Retinal pigment epithelial cell (primary cell): ENCODE measurements around the gene ANAPC4.

ENCODE experiments used
- DNase-seq: peaks from one replicate; pipeline ENCODE4 v3.0.0-alpha.2; 2010; ENCODE audit warnings: low read depth
- H3K4me3 ChIP-seq: 2 replicates; pipeline ENCODE4 v1.5.1; 2011; ENCODE audit warnings: mild to moderate bottlenecking, low read length, control low read depth, moderate library complexity
- TF ChIP-seq, protein P1 (sequence below): conservative IDR thresholded peaks from 2 replicates; pipeline ENCODE4 v1.5.1; 2011; ENCODE audit warnings: low read depth, low read length, control low read depth, inconsistent platforms

Gene ANAPC4

GRCh38 chr4:25403699-25404098 is 26.6 kb downstream of the ANAPC4 start:
- DNase-seq: no peak
- H3K4me3 ChIP-seq: no peak overlapping the region
- TF ChIP-seq, protein P1, sequence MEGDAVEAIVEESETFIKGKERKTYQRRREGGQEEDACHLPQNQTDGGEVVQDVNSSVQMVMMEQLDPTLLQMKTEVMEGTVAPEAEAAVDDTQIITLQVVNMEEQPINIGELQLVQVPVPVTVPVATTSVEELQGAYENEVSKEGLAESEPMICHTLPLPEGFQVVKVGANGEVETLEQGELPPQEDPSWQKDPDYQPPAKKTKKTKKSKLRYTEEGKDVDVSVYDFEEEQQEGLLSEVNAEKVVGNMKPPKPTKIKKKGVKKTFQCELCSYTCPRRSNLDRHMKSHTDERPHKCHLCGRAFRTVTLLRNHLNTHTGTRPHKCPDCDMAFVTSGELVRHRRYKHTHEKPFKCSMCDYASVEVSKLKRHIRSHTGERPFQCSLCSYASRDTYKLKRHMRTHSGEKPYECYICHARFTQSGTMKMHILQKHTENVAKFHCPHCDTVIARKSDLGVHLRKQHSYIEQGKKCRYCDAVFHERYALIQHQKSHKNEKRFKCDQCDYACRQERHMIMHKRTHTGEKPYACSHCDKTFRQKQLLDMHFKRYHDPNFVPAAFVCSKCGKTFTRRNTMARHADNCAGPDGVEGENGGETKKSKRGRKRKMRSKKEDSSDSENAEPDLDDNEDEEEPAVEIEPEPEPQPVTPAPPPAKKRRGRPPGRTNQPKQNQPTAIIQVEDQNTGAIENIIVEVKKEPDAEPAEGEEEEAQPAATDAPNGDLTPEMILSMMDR: no peak

DNA sequence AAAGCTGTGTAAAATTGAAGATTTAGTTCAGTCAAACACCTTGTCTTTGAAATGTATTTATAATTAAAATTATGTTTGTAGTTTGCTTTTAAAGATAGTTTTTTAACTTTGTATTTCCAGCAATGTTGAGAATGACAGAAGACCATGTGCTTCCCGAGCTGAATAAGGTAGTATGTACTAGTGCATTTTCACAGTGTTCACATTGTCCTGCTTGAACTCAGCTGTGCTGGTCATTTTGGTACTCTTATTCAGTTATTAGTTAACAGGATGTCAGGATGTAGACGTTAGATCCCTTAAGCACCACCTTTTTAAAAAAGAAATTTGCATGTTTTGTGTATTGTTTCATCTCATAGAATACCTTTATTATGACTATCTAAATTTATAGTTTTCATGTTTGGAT is 28.4 kb downstream of the ANAPC4 start:
- TF ChIP-seq, protein P1: no peak

DNA sequence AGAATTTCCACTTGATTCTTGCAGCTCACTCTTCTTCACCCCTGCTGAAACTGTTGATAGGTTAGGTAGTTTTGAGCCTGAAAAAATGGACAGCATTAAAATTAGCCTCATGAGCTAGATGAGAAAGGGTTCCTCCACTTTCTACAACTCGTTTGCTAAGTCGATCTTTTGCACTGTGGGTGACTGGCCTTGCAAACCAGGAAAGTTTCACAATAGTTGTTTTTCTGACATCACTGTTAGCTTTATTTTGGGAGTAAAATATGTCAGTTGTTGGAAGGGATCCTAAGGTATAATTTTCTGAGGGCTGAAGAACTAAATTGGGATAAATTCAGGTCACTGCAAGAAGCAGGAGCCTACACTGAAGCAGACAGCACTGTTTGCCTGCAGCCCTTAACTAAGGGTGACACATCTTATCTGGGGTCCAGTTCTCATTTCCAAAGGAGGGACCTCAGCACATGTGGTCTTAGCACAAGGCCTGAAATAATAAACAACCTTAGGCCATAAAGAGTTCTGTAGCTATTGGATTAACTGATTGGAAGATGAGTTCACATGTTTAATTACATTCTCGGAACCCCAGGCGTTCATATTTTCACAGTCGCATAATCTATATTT is 29.1 kb downstream of the ANAPC4 start:
- DNase-seq: no peak
- H3K4me3 ChIP-seq: no peak overlapping the region
- TF ChIP-seq, protein P1: no peak

More for the DNA sequence above, 28.4 kb downstream of the ANAPC4 start:
- no peak for DNase-seq
- H3K4me3 ChIP-seq: no peak overlapping the region

GRCh38 chr4:25410820-25411529 is 33.9 kb downstream of the ANAPC4 start:
- DNase-seq: no peak
- no peak overlapping the region for H3K4me3 ChIP-seq
- TF ChIP-seq, protein P1: no peak

DNA sequence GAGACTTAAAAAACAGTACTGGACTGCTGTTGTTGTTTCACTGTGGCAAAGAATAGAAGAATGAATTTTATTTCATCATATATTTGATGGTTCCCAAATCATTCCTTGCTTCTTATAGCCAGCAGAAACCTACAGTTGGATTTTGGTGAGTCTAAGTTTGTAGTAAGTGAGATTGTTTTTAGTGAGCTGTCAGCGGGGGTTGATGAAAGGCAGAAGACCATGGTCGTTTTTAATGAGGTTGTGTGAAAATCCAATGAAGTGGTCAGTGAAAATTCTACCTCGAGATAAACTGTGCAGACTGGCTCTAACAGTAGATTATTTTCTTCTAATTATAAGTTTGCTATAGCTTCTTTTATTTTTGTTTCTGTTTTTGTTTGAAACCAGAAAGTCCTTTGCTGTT is 36.2 kb downstream of the ANAPC4 start:
- TF ChIP-seq, protein P1: no peak
- no peak for DNase-seq
- no peak overlapping the region for H3K4me3 ChIP-seq

- DNase-seq: no peak
- H3K4me3 ChIP-seq: no peak overlapping the region
- TF ChIP-seq, protein P1: no peak
Measured at GRCh38 chr4:25417014-25417413, 40.0 kb downstream of the ANAPC4 start.

DNA sequence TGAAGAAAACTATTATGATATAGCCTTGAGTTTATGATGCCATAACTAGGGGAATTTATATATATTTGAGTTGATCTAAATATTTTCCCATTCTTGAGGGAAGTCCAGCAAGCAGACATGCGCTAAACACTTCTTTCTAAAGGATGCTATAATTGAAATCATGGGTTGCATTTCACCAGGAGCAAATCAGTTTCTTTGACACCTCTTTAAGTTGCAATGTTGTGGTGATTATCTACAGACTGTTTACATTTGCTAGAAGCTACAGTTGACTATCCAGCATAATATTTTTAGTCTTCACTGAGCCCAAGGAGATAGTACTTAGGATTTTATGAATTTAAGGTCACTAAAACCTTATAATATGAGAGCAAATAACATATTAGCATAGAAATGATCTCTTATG is 43.9 kb downstream of the ANAPC4 start:
- no peak for DNase-seq
- H3K4me3 ChIP-seq: no peak overlapping the region
- TF ChIP-seq, protein P1: no peak
